ENCODE data around the gene RENBP. TPM values are rescaled to one million over a fixed set of nuclear protein-coding genes. Genes with fewer than 3 reads are reported as not detected.

Gene RENBP
- total RNA-seq, 1 experiment from 2014 or later = 5.7 TPM

DNA sequence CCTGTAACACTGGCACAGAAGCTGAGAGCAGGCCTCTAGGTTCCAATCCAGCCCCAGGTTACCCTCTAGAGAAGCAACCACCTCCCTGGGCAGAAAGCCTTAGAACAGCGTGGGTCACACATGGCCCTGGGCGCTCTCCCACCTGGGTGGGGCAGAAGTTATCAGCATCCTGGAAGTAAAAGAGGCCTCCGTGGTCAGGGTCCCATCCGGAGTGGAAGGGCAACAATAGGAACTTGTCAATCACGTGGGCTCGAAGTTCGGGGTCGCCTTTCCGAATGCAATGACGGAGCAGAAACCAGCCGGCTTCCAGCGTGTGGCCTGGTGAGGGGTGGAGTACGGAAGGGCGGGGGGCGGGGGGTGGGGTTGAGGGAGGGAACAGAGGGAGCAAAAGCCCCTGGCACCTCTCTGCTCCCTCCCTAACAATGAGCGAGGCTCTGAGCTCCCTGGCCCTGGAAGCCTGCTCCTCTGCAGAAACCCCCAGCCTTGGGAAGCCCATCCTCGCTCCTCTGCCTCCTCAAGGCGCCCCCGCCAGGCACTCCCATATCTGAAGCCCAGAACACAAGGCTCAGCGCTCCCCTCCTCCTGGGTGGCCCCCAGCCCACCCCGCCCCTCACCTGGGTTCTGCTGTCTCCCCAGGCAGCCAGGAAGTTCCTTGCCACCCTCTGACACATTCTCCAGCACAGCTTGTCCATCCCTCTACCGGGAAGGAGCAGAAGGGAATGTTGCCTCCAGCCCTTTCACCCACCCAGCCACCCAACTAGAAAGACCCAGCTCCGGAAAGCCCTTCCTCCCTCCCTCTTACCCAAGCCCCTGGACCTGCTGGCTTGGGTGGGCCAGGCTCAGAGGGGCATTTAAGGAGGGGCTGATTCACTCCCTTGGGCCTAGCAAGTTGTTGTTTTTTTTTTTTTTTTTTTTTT, 2.8 kb downstream of the RENBP start:
- Histone ChIP-seq H3K27ac (ENCODE audit: low read depth, low read length, poor library complexity, severe bottlenecking) (no peak overlapping the region), H3K9me3 (ENCODE audit: low read depth, low read length, poor library complexity, severe bottlenecking) (no peaks in the 10 kb centered on the region), H3K27me3 (replicated peaks; ENCODE audit: insufficient read depth, low read depth, low read length, poor library complexity) (no peaks in the 10 kb centered on the region), H3K4me1 (ENCODE audit: insufficient read depth, low read length, poor library complexity, severe bottlenecking) (no peaks in the 10 kb centered on the region), H3K36me3 (ENCODE audit: insufficient read depth, low read length, poor library complexity, severe bottlenecking) (no peaks in the 10 kb centered on the region), H3K4me3 (ENCODE audit: low read depth, low read length, poor library complexity, severe bottlenecking) (no peak overlapping the region)
- BruUV-seq (replicated peaks) = no TSS peak
- TF ChIP-seq EZH2 (IDR thresholded peaks at IDR 0.05; ENCODE audit: borderline replicate concordance, low read depth, low read length, poor library complexity, severe bottlenecking) = no peak
- TF ChIP-seq CTCF (conservative IDR thresholded peaks at IDR 0.05; ENCODE audit: low read depth, low read length) = no peak
- no peak for DNase-seq (ENCODE audit: low spot score)
- ChIA-PET CTCF (no interaction called here), POLR2A (ENCODE audit: low non-redundant PET) (no interaction called here)
- intact Hi-C loops (cut with micrococcal nuclease; ENCODE audit: unreplicated experiment) = loop anchor here (10.0 kb wide), 1 partner anchor 593 kb away; no protein-coding TSS in a partner anchor

GRCh38 chrX:153939573-153939972, 4.9 kb downstream of the RENBP start:
- no TSS peak for BruUV-seq (replicated peaks)
- Histone ChIP-seq H3K36me3 (ENCODE audit: insufficient read depth, low read length, poor library complexity, severe bottlenecking) (no peaks in the 10 kb centered on the region), H3K27ac (ENCODE audit: low read depth, low read length, poor library complexity, severe bottlenecking) (no peak overlapping the region), H3K27me3 (replicated peaks; ENCODE audit: insufficient read depth, low read depth, low read length, poor library complexity) (no peaks in the 10 kb centered on the region), H3K4me3 (ENCODE audit: low read depth, low read length, poor library complexity, severe bottlenecking) (no peak overlapping the region), H3K4me1 (ENCODE audit: insufficient read depth, low read length, poor library complexity, severe bottlenecking) (no peaks in the 10 kb centered on the region), H3K9me3 (ENCODE audit: low read depth, low read length, poor library complexity, severe bottlenecking) (no peaks in the 10 kb centered on the region)
- intact Hi-C loops (cut with micrococcal nuclease; ENCODE audit: unreplicated experiment) = no loop called here
- no peak for TF ChIP-seq CTCF (conservative IDR thresholded peaks at IDR 0.05; ENCODE audit: low read depth, low read length)
- TF ChIP-seq EZH2 (IDR thresholded peaks at IDR 0.05; ENCODE audit: borderline replicate concordance, low read depth, low read length, poor library complexity, severe bottlenecking) = no peak
- ChIA-PET CTCF (no interaction called here), POLR2A (ENCODE audit: low non-redundant PET) (no interaction called here)
- DNase-seq (ENCODE audit: low spot score) = no peak

DNA sequence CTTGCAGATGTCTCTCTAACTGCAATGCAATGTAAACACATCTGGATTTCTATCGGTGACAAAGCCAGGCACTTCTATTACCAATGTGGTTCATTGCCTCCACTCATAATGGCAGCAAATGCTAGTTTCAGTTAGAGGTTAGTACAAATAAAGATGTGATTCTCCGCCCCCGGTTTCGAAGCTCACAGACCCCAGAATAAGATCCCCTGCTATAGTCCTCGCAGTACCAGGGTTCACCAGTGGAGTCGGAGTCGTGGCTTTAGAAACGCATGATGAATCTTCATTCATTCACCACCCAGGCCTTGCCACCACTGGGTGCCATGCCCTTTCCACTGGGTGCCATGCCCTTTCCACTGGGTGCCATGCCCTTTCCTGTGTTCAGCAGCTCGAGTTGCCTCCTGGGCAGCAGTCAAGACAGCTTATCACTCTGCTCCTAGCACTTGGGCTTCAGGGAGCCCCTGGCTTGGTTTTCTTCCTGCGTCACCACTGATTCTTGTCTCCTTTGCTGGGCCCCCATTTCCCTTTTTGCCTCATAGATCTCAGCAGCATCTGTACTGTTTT, 6.1 kb downstream of the RENBP start:
- H3K4me1 ChIP-seq (ENCODE audit: insufficient read depth, low read length, poor library complexity, severe bottlenecking) = no peaks in the 10 kb centered on the region
- H3K27me3 ChIP-seq (replicated peaks; ENCODE audit: insufficient read depth, low read depth, low read length, poor library complexity) = no peaks in the 10 kb centered on the region
- H3K36me3 ChIP-seq (ENCODE audit: insufficient read depth, low read length, poor library complexity, severe bottlenecking) = no peaks in the 10 kb centered on the region
- no peak overlapping the region for H3K27ac ChIP-seq (ENCODE audit: low read depth, low read length, poor library complexity, severe bottlenecking)
- intact Hi-C loops (cut with micrococcal nuclease; ENCODE audit: unreplicated experiment) = no loop called here
- no TSS peak for BruUV-seq (replicated peaks)
- TF ChIP-seq CTCF (conservative IDR thresholded peaks at IDR 0.05; ENCODE audit: low read depth, low read length) (no peak), EZH2 (IDR thresholded peaks at IDR 0.05; ENCODE audit: borderline replicate concordance, low read depth, low read length, poor library complexity, severe bottlenecking) (no peak)
- H3K9me3 ChIP-seq (ENCODE audit: low read depth, low read length, poor library complexity, severe bottlenecking) = no peaks in the 10 kb centered on the region
- ChIA-PET CTCF (no interaction called here), POLR2A (ENCODE audit: low non-redundant PET) (no interaction called here)
- no peak for DNase-seq (ENCODE audit: low spot score)
- H3K4me3 ChIP-seq (ENCODE audit: low read depth, low read length, poor library complexity, severe bottlenecking) = no peak overlapping the region

Data from A673 (cell line).